COLO668 (cell line): ENCODE data around the gene E2F4.

Experiments
- DNase-seq: peaks from one replicate; lab custom pipeline; 2025; ENCODE audit not compliant: unreplicated experiment; lab: John Stamatoyannopoulos, UW

Gene E2F4

DNA sequence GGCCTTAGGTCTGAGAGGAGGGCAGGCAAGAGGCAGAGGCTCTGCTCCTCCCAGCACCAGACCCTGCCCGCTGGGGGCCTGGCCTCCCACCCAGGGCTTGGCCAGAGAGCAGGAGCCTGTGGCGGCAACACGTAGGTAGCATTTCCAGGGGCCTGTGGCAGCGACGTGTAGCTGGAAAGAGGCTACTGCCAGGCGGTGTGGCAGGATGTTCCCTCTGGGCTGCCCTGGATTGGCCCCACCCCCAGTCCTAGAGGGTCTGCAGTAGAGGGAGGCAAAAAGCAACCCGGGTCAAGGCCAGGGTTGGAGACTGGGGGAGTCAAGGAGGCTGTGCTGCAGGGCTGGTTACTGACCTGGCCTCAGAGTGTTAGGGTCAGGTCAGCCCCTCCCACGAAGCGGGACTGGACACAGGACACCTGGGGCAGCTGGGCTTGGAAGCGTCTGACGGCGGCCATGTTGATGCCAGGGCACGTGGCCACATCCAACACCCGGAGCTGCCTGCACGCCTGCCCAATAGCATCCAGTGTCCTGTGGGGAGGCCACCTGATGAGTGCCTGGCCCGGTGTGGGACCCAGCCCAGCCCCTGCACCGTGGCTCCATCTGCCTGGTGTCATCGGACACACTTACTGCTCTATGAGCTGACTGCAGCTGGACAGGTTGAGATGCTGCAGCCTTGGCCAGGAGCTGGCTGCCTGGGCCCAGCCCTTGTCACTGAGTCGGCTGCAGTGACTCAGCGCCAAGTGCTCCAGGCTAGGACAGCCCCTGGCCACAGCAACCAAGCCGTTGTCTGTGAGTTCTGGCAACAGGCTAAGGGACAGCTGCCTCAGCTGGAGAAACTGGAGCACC lies 15.5 kb downstream of the E2F4 start:
- DNase-seq = no peak

GRCh38 chr16:67208154-67208896 lies 16.4 kb downstream of the E2F4 start:
- no peak for DNase-seq

- no peak for DNase-seq
Measured at GRCh38 chr16:67209565-67209964, 17.6 kb downstream of the E2F4 start.

GRCh38 chr16:67210069-67210937 lies 18.3 kb downstream of the E2F4 start:
- no peak for DNase-seq

DNA sequence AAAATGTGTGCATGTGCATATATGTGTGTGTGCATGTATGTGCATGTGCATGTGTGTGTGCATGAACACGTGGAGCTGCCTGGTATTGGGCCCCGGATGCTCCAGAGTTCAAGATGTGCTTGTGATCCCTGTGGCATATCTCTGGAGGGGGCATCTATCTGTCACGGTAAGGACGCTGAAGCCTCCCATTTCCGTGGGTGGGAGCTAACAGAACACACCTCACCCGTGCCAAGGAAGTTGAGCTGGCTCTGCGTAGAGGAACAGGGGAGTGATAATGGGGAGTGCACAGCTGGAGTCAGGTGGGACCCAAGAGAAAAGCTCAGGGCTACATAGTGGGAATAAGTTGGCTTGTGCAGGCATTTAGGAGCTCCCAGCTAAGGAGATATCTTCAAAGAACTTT lies 19.7 kb downstream of the E2F4 start:
- no peak for DNase-seq

- DNase-seq = no peak
Measured at GRCh38 chr16:67212766-67213165, 20.8 kb downstream of the E2F4 start.

DNA sequence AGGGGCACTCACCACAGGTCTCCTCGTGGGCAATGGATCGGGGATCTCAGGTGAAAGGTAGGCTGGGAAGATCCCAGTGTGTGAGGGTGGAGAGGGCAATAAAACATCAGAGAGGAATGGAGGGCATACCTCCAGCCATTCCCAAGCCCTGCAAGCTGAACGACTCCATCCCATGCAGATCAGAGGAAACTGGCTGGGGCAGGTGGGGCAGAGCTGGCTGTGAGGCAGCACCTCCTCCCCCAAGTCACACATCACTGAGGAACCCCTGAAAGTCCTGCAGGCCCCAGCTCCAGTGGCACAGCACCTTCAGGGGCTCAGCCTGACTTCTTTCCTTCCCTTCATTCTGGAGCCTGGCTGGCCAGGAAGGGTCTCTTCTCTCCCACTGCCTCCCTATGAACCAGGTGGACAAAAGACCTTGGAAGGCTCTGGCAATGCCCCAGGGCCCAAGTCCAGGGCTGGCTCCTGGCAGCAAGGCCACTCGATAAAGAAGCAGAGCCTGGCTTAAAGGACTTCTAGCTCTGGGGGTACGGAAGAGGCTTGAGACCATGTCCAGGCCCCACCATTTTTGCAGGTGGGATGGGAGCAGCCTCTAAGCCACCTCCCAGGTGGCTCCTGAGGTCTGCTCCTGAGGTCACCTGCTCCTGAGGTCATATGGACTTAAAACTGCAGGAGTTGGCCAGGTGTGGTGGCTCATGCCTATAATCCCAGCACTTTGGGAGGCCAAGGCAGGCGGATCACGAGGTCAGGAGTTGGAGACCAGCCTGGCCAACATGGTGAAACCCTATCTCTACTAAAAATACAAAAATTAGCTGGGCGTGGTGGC lies 21.5 kb downstream of the E2F4 start:
- DNase-seq = no peak

GRCh38 chr16:67215706-67216105 lies 23.8 kb downstream of the E2F4 start:
- no peak for DNase-seq

GRCh38 chr16:67216612-67217490 lies 24.9 kb downstream of the E2F4 start:
- DNase-seq = no peak

- no peak for DNase-seq
Measured at GRCh38 chr16:67223992-67224391, 32.0 kb downstream of the E2F4 start.

DNA sequence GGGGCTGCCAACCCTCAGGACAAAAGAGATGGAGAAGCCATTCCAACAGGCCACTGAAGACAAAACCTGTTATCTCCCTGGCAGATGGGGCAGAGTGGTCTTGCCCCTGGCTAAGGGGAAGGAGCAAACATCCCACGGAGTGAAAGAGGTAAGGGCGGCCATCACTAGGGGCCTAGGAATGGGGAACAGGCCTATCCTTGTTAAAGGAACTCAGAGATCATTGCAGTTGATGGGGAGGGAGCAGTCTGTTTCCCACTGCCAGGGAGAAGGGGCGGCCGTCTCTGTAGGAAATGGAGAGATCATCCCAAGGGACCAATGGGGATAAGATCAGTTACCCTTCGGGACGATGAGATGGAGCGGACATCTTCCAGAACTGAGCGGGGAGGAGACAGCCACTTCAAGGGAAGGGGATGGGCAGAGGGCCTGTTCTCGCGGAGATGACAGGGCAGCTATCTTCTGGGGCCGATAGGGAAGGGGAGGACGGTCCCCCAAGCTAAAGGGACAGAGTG lies 34.4 kb downstream of the E2F4 start:
- no peak for DNase-seq

DNA sequence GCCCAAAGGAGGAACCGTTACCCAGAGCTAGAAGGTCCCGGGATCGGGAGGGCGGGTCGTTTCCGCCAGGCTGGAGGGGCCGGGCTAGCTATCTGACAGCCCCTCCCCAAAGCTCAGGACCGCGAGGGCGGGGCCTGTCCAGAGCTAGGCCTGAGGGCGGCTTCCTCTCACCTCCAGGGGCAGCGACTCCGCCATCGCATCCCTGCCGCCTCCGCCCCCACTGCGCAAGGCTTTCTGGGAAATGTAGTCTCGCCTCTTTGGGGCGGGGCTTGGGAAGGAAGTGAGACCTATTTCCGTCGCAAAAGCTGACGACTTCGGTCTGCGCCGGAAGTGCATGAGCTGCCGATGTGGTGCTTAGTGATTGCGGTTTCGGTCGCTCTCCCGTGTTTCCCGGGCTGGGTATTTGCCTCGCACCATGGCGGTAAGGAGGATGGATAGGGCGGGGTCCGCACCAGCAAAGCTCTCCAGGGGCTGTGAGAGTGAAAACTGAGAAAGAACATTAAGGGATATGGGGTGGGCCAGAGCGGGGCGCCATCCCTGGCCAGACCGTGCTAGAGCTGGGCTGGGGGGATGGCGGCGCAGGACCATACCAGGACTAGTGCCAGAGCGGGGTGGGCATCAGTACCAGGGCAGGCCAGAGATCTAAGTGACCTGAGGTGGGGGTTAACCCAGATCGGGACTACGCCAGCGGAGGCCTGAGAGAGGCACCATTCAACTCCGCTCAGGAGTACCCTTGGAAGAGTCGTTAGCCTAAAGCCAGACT lies 35.0 kb downstream of the E2F4 start, which contains the start of gene TMEM208:
Gene TMEM208 (plus strand): TSS at position 327 of the 763 bp plus-strand sequence. CDS start 89 bp downstream, at position 416.
- peak; percentile 98 for DNase-seq

- DNase-seq = no peak
Measured at GRCh38 chr16:67227567-67227921, 35.6 kb downstream of the E2F4 start.

DNA sequence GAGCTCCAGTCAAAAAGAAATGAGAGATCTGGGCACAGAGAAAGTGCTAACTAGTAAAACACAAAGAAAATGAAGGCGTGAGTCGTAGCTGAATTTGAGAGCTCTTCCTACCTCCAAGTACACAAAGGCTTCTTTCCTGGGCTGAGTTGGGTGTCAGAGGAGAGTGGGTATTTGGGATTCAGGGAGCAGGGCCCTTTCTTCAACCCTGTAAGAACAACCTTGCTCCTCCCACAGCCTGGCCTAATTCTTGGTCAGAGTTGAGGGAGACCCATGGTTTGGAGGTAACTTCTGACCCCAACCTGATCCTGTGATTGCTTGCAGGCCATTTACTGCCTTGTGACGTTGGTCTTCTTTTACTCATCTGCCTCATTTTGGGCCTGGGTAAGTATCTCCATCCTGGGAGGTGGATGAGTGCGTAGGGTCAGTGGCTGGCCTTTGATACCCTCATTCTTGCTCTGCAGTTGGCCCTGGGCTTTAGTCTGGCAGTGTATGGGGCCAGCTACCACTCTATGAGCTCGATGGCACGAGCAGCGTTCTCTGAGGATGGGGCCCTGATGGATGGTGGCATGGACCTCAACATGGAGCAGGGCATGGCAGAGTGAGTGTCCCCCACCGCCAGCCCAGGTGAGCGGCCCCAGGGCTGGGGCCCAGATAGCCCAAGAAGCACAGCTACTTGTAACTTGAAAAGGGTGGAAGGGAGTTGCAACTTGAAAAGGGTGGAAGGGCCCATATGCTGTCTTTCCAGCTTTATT lies 36.3 kb downstream of the E2F4 start:
- no peak for DNase-seq

GRCh38 chr16:67228905-67229304 lies 37.0 kb downstream of the E2F4 start:
- DNase-seq = no peak

- no peak for DNase-seq
Measured at GRCh38 chr16:67229906-67230808, 38.2 kb downstream of the E2F4 start.
